ENCODE data around the gene MEIKIN.

- TF ChIP-seq CTCF (IDR thresholded peaks at IDR 0.05) = no peak
- no peak for TF ChIP-seq POLR2A (IDR thresholded peaks at IDR 0.05)
These were observed 46.3 kb upstream of the MEIKIN start for GRCh38 chr5:131991593-131992324.
